ENCODE measurements around the gene ZBTB8OS. TPM values are rescaled to one million over a fixed set of nuclear protein-coding genes. Genes with fewer than 3 reads are reported as not detected.

ZBTB8OS gene
- total and polyA plus RNA-seq, 9 of the 15 experiments (the other 6 are each of a cell fraction or from before 2014, with no cell fraction given) = 54.8 to 230 (median 107) TPM

- FAIRE-seq (no peak), ATAC-seq (peak; percentile 27; the same call in 1 of the 3 replicates), DNase-seq (ENCODE audit: extremely low read depth in 1 of 4, low spot score in 3 of 4) (no peak)
- Histone ChIP-seq H3K27me3 (ENCODE audit: control insufficient read depth in 2 of 2, insufficient read depth in 2 of 2, low read length in 2 of 2) (no peaks in the 10 kb centered on the region), H3K4me1 (replicated peaks in 1 of 2; ENCODE audit: control insufficient read depth in 2 of 2, insufficient read depth in 2 of 2, low read length in 2 of 2) (no peaks in the 10 kb centered on the region; a peak in 1 of 5 replicates), H4K20me1 (replicated peaks; ENCODE audit: control insufficient read depth, insufficient read depth, low read length) (no peaks in the 10 kb centered on the region; the same call in 1 of the 2 replicates), H3K79me2 (ENCODE audit: control insufficient read depth, insufficient read depth, low read length) (no peaks in the 10 kb centered on the region), H3K4me2 (ENCODE audit: insufficient read depth, low read length) (no peak overlapping the region), H2AFZ (ENCODE audit: low read depth, low read length) (no peak overlapping the region), H3K9ac (ENCODE audit: insufficient read depth in 1 of 2, low read depth in 2 of 2, low read length in 2 of 2) (no peak overlapping the region), H3K4me3 (no peak overlapping the region), H3K9me3 (replicated peaks; ENCODE audit: control insufficient read depth, insufficient read depth, low read depth, low read length) (no peaks in the 10 kb centered on the region), H3K9me1 (ENCODE audit: control insufficient read depth, insufficient read depth, low read length) (no peaks in the 10 kb centered on the region), H3K27ac (ENCODE audit: extremely low read depth, low read depth, low read length) (no peak overlapping the region), H3K36me3 (ENCODE audit: control insufficient read depth, insufficient read depth, low read length) (peaks cover 44% of the 10 kb centered on the region; the same call in 1 of the 3 replicates)
- ChIA-PET POLR2A (no interaction called here), CTCF (ENCODE audit: low intra/inter-chr PET ratio) (no interaction called here)
- BruUV-seq (replicated peaks) = no TSS peak
- in situ Hi-C loops (cut with MboI) = no loop called here
- TF ChIP-seq, protein P1, sequence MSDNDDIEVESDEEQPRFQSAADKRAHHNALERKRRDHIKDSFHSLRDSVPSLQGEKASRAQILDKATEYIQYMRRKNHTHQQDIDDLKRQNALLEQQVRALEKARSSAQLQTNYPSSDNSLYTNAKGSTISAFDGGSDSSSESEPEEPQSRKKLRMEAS (CRISPR knock-in tag; IDR thresholded peaks at IDR 0.05) = 0 out of 2 replicates have a peak, but pooled peaks have one; percentile 24
- TF ChIP-seq CBFA2T3 (IDR thresholded peaks at IDR 0.05) = peak; percentile 18; the same call in 1 of the 2 replicates
- TF ChIP-seq EGR1 (conservative IDR thresholded peaks at IDR 0.05) = peak; percentile 27; the same call in 1 of the 2 replicates
- TF ChIP-seq HOXB6 (CRISPR knock-in tag; IDR thresholded peaks at IDR 0.05; ENCODE audit: borderline replicate concordance) = no peak
- WGBS (ENCODE audit: insufficient coverage, low coverage, missing lambda C conversion rate) = 33% methylated on average over 5 of the region's 5 CpGs
- intact Hi-C loops (cut with micrococcal nuclease) = loop anchor here (2.0 to 5.0 kb wide), 2 partner anchors 101 to 175 kb away; no protein-coding TSS in a partner anchor
Observed at GRCh38 chr1:32623775-32624174, 26.6 kb downstream of the ZBTB8OS start.
